Sigmoid colon (tissue), 7 donors: Measurements from ENCODE around the gene TPCN1. TPM values are rescaled to one million over a fixed set of nuclear protein-coding genes. Genes with fewer than 3 reads are reported as not detected.

ENCODE experiments used
- DNase-seq: peaks from one replicate; pipeline ENCODE4 v3.0.0-alpha.2; 2019
- H3K27ac ChIP-seq, 4 donors: fragments of 200-600 bp; sonication (generic); one replicate each; pipeline ENCODE4 v1.5.1; 2016 to 2019; ENCODE audit warnings: mild to moderate bottlenecking in 1 of 4
- H3K27me3 ChIP-seq, 3 donors: fragments of 200-600 bp; sonication (generic); one replicate each; pipeline ENCODE4 v1.5.1; 2019; ENCODE audit warnings: mild to moderate bottlenecking in 1 of 3
- H3K36me3 ChIP-seq, 4 donors: fragments of 200-600 bp; sonication (generic); one replicate each; pipeline ENCODE4 v1.5.1; 2016 to 2019
- H3K4me1 ChIP-seq, 4 donors: fragments of 200-600 bp; sonication (generic); one replicate each; pipeline ENCODE4 v1.5.1; 2017 to 2019
- H3K4me3 ChIP-seq, 4 donors: fragments of 200-600 bp; sonication (generic); one replicate each; pipeline ENCODE4 v1.5.1; 2017 to 2019; ENCODE audit warnings: mild to moderate bottlenecking in 2 of 4, moderate library complexity in 1 of 4
- H3K9me3 ChIP-seq, 4 donors: fragments of 200-600 bp in 3 of 4; sonication (generic) in 3 of 4; one replicate each; pipeline versions ENCODE4 v1.5.1 to v1.6.1; 2013 to 2019
- CTCF ChIP-seq, 4 experiments: fragments of 450-650 bp in 3 of 4; fragments of 200-600 bp in 1 of 4; IDR thresholded peaks; one replicate each; pipeline ENCODE4 v1.5.1; 2016 to 2019; ENCODE audit warnings: antibody characterized with exemption in 4 of 4, mild to moderate bottlenecking in 3 of 4, moderate library complexity in 2 of 4
- EP300 ChIP-seq, 4 donors: sonication (generic); formaldehyde crosslinking; IDR thresholded peaks; one replicate each; pipeline ENCODE4 v1.6.1; 2017; ENCODE audit warnings: antibody characterized with exemption in 4 of 4
- POLR2A ChIP-seq, 2 donors: fragments of 450-650 bp; IDR thresholded peaks; one replicate each; pipeline ENCODE4 v1.6.1; 2016; ENCODE audit warnings: antibody characterized with exemption in 2 of 2, mild to moderate bottlenecking in 2 of 2, moderate library complexity in 2 of 2
- POLR2AphosphoS5 ChIP-seq, 4 donors: sonication (generic); formaldehyde crosslinking; IDR thresholded peaks; one replicate each; pipeline ENCODE4 v1.6.1; 2017; ENCODE audit warnings: antibody characterized with exemption in 4 of 4
- WGBS, 2 donors: extraction: QIAGEN DNeasy Blood & Tissue Kit; methylation state at CpG; one replicate each; pipeline ENCODE4 v1.1.7; 2013; 5-methylcytosine and 5-hydroxymethylcytosine counted together
- intact Hi-C: fragments of 100-400 bp; cut with DNase I; formaldehyde crosslinking; loops from one replicate; pipeline ENCODE4 v1.15.1; 2023
- polyA plus RNA-seq, 3 donors: library from polyadenylated mRNA; stranded (reverse); fragments of 200-250 nt; gene quantifications; one replicate each; pipeline ENCODE4 v1.2.3, GENCODE V29; 2013
- total RNA-seq, 4 donors: library from RNA; depleted of rRNA; stranded (reverse); fragments of >200 nt; gene quantifications; one replicate each; pipeline ENCODE4 v1.1.0, GENCODE V29; 2016
- donor health status: healthy with polysubstance abuse.
- donor health status: Bipolar disorder and iron deficiency.
- donor health status: healthy.

TPCN1 gene
- total and polyA plus RNA-seq, 7 donors: 6.0 to 51.5 (median 28.3) TPM

- peak overlapping the region in 1 of 4 donors; percentile 29 for H3K27ac ChIP-seq
- H3K4me1 ChIP-seq: peaks cover 6 to 74% (median 53%) of the 10 kb centered on the region in 4 donors
- no peaks in the 10 kb centered on the region for H3K9me3 ChIP-seq
- no peaks in the 10 kb centered on the region for H3K36me3 ChIP-seq
- DNase-seq: no peak
- H3K4me3 ChIP-seq: no peak overlapping the region
- WGBS, 2 donors: 74 to 89% methylated on average over 8 of the region's 8 CpGs
- H3K27me3 ChIP-seq: no peaks in the 10 kb centered on the region
- intact Hi-C loops: loop anchor here (10.0 kb wide), 1 partner anchor 58 kb away; the partner anchor contains the start of genes DDX54 and RITA1
- TF ChIP-seq POLR2AphosphoS5 (IDR thresholded peaks at IDR 0.05) (no peak), CTCF (IDR thresholded peaks at IDR 0.05) (no peak)
These were observed 21.3 kb downstream of the TPCN1 start for GRCh38 chr12:113242560-113242959.

GRCh38 chr12:113244047-113244460 is 22.8 kb downstream of the TPCN1 start:
- H3K9me3 ChIP-seq: no peaks in the 10 kb centered on the region
- H3K27me3 ChIP-seq: no peaks in the 10 kb centered on the region
- H3K4me1 ChIP-seq: peaks cover 6 to 75% (median 51%) of the 10 kb centered on the region in 4 donors
- peak overlapping the region; percentile 71 to 86 (median 82) for H3K27ac ChIP-seq
- intact Hi-C loops: loop anchor here (10.0 kb wide), 1 partner anchor 59 kb away; the partner anchor contains the start of genes DDX54 and RITA1
- DNase-seq: peak; percentile 90
- TF ChIP-seq POLR2A (IDR thresholded peaks at IDR 0.05): no peak
- no peak for TF ChIP-seq EP300 (IDR thresholded peaks at IDR 0.05)
- TF ChIP-seq POLR2AphosphoS5 (IDR thresholded peaks at IDR 0.05): peak in 2 of 4 donors; percentile 31 to 32
- peaks cover 0 to under 1% (median 0%) of the 10 kb centered on the region in 4 donors for H3K36me3 ChIP-seq
- 16 to 49% methylated on average over 5 of the region's 5 CpGs for WGBS, 2 donors
- peak overlapping the region in 1 of 4 donors; percentile 1 for H3K4me3 ChIP-seq

- intact Hi-C loops: loop anchor here (10.0 kb wide), 1 partner anchor 60 kb away; the partner anchor contains the start of genes DDX54 and RITA1
- no peaks in the 10 kb centered on the region for H3K27me3 ChIP-seq
- H3K4me1 ChIP-seq: peaks cover 6 to 70% (median 49%) of the 10 kb centered on the region in 4 donors
- TF ChIP-seq POLR2A (IDR thresholded peaks at IDR 0.05): no peak
- peak in 2 of 4 donors; percentile 25 to 39 for TF ChIP-seq POLR2AphosphoS5 (IDR thresholded peaks at IDR 0.05)
- no peak for TF ChIP-seq EP300 (IDR thresholded peaks at IDR 0.05)
- peak; percentile 79 for DNase-seq
- peak overlapping the region in 1 of 4 donors; percentile 1 for H3K4me3 ChIP-seq
- H3K9me3 ChIP-seq: no peaks in the 10 kb centered on the region
- WGBS, 2 donors: 78 to 82% methylated on average over 16 of the region's 16 CpGs
- peak overlapping the region; percentile 71 to 86 (median 82) for H3K27ac ChIP-seq
- H3K36me3 ChIP-seq: peaks cover 0 to 5% (median 2%) of the 10 kb centered on the region in 4 donors
These were observed 23.3 kb downstream of the TPCN1 start for GRCh38 chr12:113244478-113244958.

- WGBS, 2 donors: 9 to 54% methylated on average over 19 of the region's 19 CpGs
- peak overlapping the region in 3 of 4 donors; percentile 11 to 26 (median 18) for H3K4me3 ChIP-seq
These were observed 24.6 kb downstream of the TPCN1 start for GRCh38 chr12:113245695-113246477.

More at GRCh38 chr12:113245695-113246477, 24.6 kb downstream of the TPCN1 start:
- H3K9me3 ChIP-seq: no peaks in the 10 kb centered on the region
- intact Hi-C loops: loop anchor here (2.0 to 10.0 kb wide), 2 partner anchors 23 to 61 kb away; partner anchors contain the start of genes DDX54 and RITA1
- peak overlapping the region; percentile 71 to 86 (median 82) for H3K27ac ChIP-seq
- H3K36me3 ChIP-seq: peaks cover 0 to 12% (median 2%) of the 10 kb centered on the region in 4 donors
- no peaks in the 10 kb centered on the region for H3K27me3 ChIP-seq
- peak in 1 of 4 experiments; percentile 29 for TF ChIP-seq CTCF (IDR thresholded peaks at IDR 0.05)
- peak in 3 of 4 donors; percentile 44 to 86 (median 71) for TF ChIP-seq EP300 (IDR thresholded peaks at IDR 0.05)
- no peak for TF ChIP-seq POLR2A (IDR thresholded peaks at IDR 0.05)
- peak; percentile 33 to 79 (median 66) for TF ChIP-seq POLR2AphosphoS5 (IDR thresholded peaks at IDR 0.05)
- peaks cover 6 to 59% (median 41%) of the 10 kb centered on the region in 4 donors for H3K4me1 ChIP-seq
- DNase-seq: peak; percentile 92
